ENCODE results near the gene NOTCH4. TPM values are rescaled to one million over a fixed set of nuclear protein-coding genes. Genes with fewer than 3 reads are reported as not detected.
"Not testable (repeated sequence)": the region's sequence is repeated elsewhere in the genome, so short reads cannot be mapped to it uniquely, and the experiment has no call there.

NOTCH4 gene
- total RNA-seq, 4 donors from 2014 or later = 2.6 to 24.3 (median 9.6) TPM

- Histone ChIP-seq H3K9me3 (no peaks in the 10 kb centered on the region), H3K4me1 (peaks cover 14 to 48% (median 35%) of the 10 kb centered on the region in 4 donors), H3K36me3 (peaks cover 0 to 7% (median 2%) of the 10 kb centered on the region in 4 donors), H3K4me3 (no peak overlapping the region), H3K27ac (peak overlapping the region; percentile 75 to 98 (median 94)), H3K27me3 (no peaks in the 10 kb centered on the region)
- in situ Hi-C loops (cut with MboI; ENCODE audit: low pct_ligation_motif_present in 1 of 4, low pct_unique_long_range_greater_than_20kb in 1 of 4, low sequenced_read_pairs in 3 of 4) (no loop called here), intact Hi-C loops (cut with DNase I; ENCODE audit: low total_unique reads) (no loop called here)
- no peak for TF ChIP-seq CTCF (IDR thresholded peaks at IDR 0.05)
- TF ChIP-seq POLR2AphosphoS5 (IDR thresholded peaks at IDR 0.05) = no peak
- no peak for TF ChIP-seq POLR2A (IDR thresholded peaks at IDR 0.05)
- no peak for TF ChIP-seq EP300 (IDR thresholded peaks at IDR 0.05; ENCODE audit: low read depth)
- WGBS, 2 donors (ENCODE audit: low coverage in 1 of 2) = 60 to 72% methylated on average over 1 to 12 of the region's 12 CpGs
- no peak for DNase-seq
Measured at GRCh38 chr6:32187009-32187709, 36.7 kb downstream of the NOTCH4 start.

- peaks cover 10 to 52% (median 33%) of the 10 kb centered on the region in 4 donors for H3K4me1 ChIP-seq
Measured at GRCh38 chr6:32186151-32186840, 37.6 kb downstream of the NOTCH4 start.

GRCh38 chr6:32185681-32186131 is 38.2 kb downstream of the NOTCH4 start:
- DNase-seq = peak; percentile 79
- intact Hi-C loops (cut with DNase I; ENCODE audit: low total_unique reads); H3K4me3 ChIP-seq; H3K27me3 ChIP-seq; in situ Hi-C loops (cut with MboI; ENCODE audit: low pct_ligation_motif_present in 1 of 4, low pct_unique_long_range_greater_than_20kb in 1 of 4, low sequenced_read_pairs in 3 of 4); H3K36me3 ChIP-seq; H3K9me3 ChIP-seq: not testable (repeated sequence)
- peak overlapping the region; percentile 75 to 98 (median 94) for H3K27ac ChIP-seq
- peaks cover 10 to 51% (median 29%) of the 10 kb centered on the region in 4 donors for H3K4me1 ChIP-seq
- peak; percentile 20 for TF ChIP-seq POLR2A (IDR thresholded peaks at IDR 0.05)
- 14 to 17% methylated on average over 5 to 11 of the region's 11 CpGs for WGBS, 2 donors (ENCODE audit: low coverage in 1 of 2)

More at GRCh38 chr6:32186151-32186840, 37.6 kb downstream of the NOTCH4 start:
- peak overlapping the region; percentile 75 to 98 (median 94) for H3K27ac ChIP-seq
- H3K27me3 ChIP-seq; intact Hi-C loops (cut with DNase I; ENCODE audit: low total_unique reads); in situ Hi-C loops (cut with MboI; ENCODE audit: low pct_ligation_motif_present in 1 of 4, low pct_unique_long_range_greater_than_20kb in 1 of 4, low sequenced_read_pairs in 3 of 4); H3K9me3 ChIP-seq; H3K36me3 ChIP-seq; DNase-seq; H3K4me3 ChIP-seq: not testable (repeated sequence)
- 65 to 73% methylated on average over 4 to 10 of the region's 10 CpGs for WGBS, 2 donors (ENCODE audit: low coverage in 1 of 2)

- H3K4me1 ChIP-seq = peaks cover 20 to 57% (median 30%) of the 10 kb centered on the region in 4 donors
- WGBS, 2 donors (ENCODE audit: low coverage in 1 of 2) = 71 to 79% methylated on average over 1 to 6 of the region's 6 CpGs
- in situ Hi-C loops (cut with MboI; ENCODE audit: low pct_ligation_motif_present in 1 of 4, low pct_unique_long_range_greater_than_20kb in 1 of 4, low sequenced_read_pairs in 3 of 4) = no loop called here
Measured at GRCh38 chr6:32184084-32184640, 39.7 kb downstream of the NOTCH4 start, which contains the start of gene AGER. AGER (minus strand) TSS chr6:32184253; CDS start chr6:32184222, 31 bp downstream.

More at GRCh38 chr6:32184084-32184640, 39.7 kb downstream of the NOTCH4 start, which contains the start of gene AGER:
- no peaks in the 10 kb centered on the region for H3K9me3 ChIP-seq
- no peak for TF ChIP-seq POLR2A (IDR thresholded peaks at IDR 0.05)
- TF ChIP-seq EP300 (IDR thresholded peaks at IDR 0.05; ENCODE audit: low read depth) = no peak
- TF ChIP-seq POLR2AphosphoS5 (IDR thresholded peaks at IDR 0.05) = no peak
- no peak for TF ChIP-seq CTCF (IDR thresholded peaks at IDR 0.05)
- H3K36me3 ChIP-seq = peaks cover 0 to 12% (median 5%) of the 10 kb centered on the region in 4 donors
- DNase-seq = no peak
- intact Hi-C loops (cut with DNase I; ENCODE audit: low total_unique reads) = no loop called here
- no peaks in the 10 kb centered on the region for H3K27me3 ChIP-seq
- peak within 1 kb of the TSS; percentile 61 to 98 (median 84) for H3K27ac ChIP-seq
- no peak within 1 kb of the TSS for H3K4me3 ChIP-seq

All from transverse colon (tissue), 4 donors.